LNCaP clone FGC (cell line): ENCODE data around the gene ASPHD1.

Source experiments
- DNase-seq: peaks from one replicate; pipeline ENCODE4 v3.0.0-alpha.2; 2011; ENCODE audit warnings: low read depth
- H3K4me3 ChIP-seq: 2 replicates; pipeline ENCODE4 v1.5.1; 2011; ENCODE audit warnings: mild to moderate bottlenecking, low read depth, low read length, control low read depth
- TF ChIP-seq, protein P1 (sequence below): IDR thresholded peaks from 2 replicates; pipeline ENCODE4 v1.5.1; 2012; ENCODE audit warnings: mild to moderate bottlenecking; ENCODE audit not compliant: control insufficient read depth, insufficient read depth; ENCODE audit errors: extremely low read depth

Gene ASPHD1, protein sequence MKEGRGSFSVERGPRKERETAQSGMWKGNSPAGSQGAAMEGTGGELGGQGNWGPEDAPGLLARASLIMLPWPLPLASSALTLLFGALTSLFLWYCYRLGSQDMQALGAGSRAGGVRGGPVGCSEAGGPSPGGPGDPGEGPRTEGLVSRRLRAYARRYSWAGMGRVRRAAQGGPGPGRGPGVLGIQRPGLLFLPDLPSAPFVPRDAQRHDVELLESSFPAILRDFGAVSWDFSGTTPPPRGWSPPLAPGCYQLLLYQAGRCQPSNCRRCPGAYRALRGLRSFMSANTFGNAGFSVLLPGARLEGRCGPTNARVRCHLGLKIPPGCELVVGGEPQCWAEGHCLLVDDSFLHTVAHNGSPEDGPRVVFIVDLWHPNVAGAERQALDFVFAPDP

DNA sequence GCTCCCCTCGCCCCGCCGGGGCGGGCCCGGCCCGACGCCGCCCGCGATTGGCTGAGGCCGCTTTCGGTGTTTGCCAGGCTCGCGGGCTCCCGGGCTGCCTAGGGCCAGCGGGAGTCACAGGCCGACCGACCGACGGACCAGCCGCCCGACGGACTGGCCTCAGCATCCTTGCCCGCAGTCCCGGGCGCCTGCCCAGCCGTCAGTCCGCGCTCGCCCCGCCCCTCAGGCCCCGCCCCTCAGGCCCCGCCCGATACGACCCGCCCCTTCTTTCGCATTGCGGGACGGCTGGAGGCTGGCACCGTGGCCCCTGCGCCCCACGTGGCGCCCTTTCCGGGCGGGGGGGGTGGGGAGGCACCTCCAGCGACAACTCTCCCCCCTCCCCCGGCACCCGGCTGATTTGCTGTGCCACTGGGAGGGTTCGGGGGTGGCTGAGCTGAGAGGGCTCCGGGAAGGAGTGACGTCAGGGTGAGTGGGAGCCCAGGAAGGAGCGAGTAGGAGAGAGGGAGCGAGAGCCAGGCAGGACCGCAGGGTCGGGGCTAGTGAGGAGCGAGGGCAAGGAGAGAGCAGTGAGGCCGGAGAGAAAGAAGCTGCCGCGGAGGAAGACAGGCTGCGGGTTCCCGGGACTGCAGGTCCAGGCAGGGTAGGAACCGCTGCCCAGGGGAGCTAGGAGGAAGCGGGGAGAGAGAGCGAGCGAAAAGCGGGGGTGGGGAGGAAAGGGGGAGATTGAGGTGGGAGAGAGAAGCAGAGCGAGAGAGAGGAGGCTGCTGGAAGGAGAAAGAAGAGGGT, at the start of gene ASPHD1:
TSS of gene ASPHD1 (plus strand) at position 387 of the 786 bp plus-strand sequence. CDS start 484 bp downstream, outside the sequence.
- H3K4me3 ChIP-seq = peak within 1 kb of the TSS; percentile 83
- peak; percentile 11 for DNase-seq
- TF ChIP-seq, protein P1, sequence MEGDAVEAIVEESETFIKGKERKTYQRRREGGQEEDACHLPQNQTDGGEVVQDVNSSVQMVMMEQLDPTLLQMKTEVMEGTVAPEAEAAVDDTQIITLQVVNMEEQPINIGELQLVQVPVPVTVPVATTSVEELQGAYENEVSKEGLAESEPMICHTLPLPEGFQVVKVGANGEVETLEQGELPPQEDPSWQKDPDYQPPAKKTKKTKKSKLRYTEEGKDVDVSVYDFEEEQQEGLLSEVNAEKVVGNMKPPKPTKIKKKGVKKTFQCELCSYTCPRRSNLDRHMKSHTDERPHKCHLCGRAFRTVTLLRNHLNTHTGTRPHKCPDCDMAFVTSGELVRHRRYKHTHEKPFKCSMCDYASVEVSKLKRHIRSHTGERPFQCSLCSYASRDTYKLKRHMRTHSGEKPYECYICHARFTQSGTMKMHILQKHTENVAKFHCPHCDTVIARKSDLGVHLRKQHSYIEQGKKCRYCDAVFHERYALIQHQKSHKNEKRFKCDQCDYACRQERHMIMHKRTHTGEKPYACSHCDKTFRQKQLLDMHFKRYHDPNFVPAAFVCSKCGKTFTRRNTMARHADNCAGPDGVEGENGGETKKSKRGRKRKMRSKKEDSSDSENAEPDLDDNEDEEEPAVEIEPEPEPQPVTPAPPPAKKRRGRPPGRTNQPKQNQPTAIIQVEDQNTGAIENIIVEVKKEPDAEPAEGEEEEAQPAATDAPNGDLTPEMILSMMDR = no peak

- TF ChIP-seq, protein P1 = no peak
- DNase-seq = no peak
- no peak overlapping the region for H3K4me3 ChIP-seq
These were observed 49.3 kb upstream of the ASPHD1 start for GRCh38 chr16:29850998-29851397.

DNA sequence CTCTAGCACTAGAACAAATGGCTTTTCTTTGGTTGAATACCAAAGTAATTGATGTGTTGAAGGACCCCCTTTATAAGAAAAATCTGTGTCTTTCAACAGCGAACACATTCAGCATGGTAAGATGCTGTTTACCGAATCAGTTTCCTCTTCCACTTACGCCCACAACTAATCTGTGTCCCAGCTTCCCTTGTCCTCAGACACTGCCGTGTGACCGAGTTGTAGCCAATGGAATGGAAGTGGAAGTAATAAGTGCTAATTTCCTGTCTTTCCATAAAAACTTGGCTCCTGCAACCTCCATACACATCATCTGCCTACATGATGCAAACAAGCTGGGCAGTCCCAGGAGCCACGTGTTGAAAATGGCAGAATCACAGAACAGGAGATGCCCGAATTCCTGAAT, 47.6 kb upstream of the ASPHD1 start:
- no peak for DNase-seq
- TF ChIP-seq, protein P1 = no peak
- no peak overlapping the region for H3K4me3 ChIP-seq

DNA sequence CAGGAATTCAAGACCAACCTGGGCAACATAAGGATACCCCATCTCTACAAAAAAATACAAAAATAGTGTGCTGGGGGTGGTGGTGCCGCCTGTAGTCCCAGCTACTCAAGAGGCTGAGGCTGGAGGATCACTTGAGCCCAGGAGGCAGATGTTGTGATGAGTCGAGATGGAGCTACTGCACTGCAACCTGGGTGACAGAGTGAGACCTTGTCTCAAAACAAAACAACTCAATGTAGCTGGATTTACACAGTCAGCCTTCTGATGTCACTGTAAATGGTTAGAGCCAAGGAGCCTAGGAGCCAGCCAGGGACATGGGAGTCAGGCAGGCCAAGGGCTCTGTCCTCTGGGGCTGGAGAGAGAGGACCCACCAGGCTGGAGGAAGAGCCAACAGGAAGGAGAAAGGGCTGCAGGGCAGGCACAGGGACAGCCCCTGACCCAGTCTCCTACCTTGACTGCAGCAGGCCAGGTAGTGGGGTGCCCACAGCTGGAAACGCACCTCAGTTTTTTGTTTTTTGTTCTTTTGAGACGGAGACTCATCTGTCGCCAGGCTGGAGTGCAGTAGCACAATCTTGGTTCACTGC, 45.7 kb upstream of the ASPHD1 start:
- H3K4me3 ChIP-seq = no peak overlapping the region
- TF ChIP-seq, protein P1 = no peak
- no peak for DNase-seq

GRCh38 chr16:29857133-29857760, 43.0 kb upstream of the ASPHD1 start:
- TF ChIP-seq, protein P1 = no peak
- DNase-seq = no peak
- H3K4me3 ChIP-seq = no peak overlapping the region

DNA sequence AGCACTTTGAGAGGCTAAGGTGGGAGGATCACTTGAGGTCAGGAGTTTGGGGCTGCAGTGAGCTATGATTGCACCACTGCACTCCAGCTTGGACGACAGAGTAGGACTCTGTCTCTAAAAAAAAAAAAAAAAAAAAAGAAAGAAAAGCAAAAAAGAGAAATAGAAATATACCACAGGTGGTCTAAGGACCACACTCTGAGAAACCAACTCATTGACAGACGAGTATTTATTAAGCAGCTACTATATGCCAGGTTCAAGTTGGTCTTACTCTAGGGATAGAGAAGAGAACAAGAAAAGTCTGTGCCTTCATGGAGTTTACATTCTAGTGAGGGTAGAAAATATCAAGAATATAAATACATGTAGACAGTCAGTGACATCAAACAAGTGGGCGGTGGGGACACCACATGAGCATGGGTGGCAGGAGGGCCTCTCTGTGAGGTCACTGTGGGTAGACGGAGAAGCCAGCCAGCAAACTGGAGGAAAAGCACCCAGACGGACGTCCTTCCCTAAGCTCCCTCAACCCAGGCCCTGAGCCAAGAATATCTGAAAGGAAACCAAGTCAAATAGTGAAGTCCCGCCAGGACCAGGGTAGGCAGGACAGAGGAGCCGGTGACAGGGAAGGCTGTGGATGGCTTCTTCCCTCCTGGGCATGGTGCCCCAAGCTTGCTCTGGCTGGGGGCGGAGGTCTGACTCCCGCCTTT, 42.0 kb upstream of the ASPHD1 start:
- DNase-seq = peak; percentile 70
- TF ChIP-seq, protein P1 = no peak
- H3K4me3 ChIP-seq = no peak overlapping the region
